ENCODE data around the gene PIBF1.

The PIBF1 gene

GRCh38 chr13:73056565-73056962, 274.6 kb downstream of the PIBF1 start:
- no peak for TF ChIP-seq ZFX (IDR thresholded peaks at IDR 0.05; ENCODE audit: borderline replicate concordance)
- TF ChIP-seq, protein P1, sequence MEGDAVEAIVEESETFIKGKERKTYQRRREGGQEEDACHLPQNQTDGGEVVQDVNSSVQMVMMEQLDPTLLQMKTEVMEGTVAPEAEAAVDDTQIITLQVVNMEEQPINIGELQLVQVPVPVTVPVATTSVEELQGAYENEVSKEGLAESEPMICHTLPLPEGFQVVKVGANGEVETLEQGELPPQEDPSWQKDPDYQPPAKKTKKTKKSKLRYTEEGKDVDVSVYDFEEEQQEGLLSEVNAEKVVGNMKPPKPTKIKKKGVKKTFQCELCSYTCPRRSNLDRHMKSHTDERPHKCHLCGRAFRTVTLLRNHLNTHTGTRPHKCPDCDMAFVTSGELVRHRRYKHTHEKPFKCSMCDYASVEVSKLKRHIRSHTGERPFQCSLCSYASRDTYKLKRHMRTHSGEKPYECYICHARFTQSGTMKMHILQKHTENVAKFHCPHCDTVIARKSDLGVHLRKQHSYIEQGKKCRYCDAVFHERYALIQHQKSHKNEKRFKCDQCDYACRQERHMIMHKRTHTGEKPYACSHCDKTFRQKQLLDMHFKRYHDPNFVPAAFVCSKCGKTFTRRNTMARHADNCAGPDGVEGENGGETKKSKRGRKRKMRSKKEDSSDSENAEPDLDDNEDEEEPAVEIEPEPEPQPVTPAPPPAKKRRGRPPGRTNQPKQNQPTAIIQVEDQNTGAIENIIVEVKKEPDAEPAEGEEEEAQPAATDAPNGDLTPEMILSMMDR (IDR thresholded peaks at IDR 0.05): no peak
- no peak overlapping the region for H3K27ac ChIP-seq

DNA sequence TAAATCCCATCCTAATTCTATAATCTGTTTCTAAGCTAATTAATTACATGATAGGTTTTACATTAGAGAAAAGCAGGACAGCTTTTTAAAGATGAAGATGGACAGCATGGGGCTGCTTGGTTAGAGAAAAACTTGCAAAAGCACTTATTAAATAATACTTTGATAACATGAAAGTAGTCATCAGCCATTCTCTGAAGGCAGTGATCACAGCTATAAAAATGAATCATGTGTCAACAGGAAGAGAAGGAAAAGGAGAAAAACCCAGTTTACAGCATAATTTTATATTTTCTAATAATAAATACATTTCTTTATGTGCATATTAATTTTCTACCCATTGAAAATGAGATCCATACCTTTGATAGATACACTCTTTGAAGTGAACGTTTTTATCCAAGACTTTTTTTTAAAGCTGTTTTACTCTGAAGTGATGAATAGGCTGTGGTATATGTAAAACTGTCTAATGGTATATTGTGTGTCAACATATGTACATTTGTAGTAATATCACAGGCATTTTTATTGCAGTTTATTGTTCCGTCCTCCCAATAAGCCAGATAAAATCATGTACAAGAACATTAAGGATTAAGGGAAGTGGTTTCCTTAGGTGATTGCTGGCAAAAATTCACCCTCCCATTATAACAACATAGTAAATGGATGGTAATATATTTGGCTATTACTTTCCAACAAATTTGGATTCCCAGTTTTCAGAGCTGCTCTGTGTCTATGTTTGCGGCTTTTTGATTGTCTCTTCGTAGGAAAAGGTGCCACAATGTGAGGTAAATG, 275.5 kb downstream of the PIBF1 start:
- TF ChIP-seq, protein P1 (IDR thresholded peaks at IDR 0.05): no peak
- TF ChIP-seq ZFX (IDR thresholded peaks at IDR 0.05; ENCODE audit: borderline replicate concordance): no peak
- H3K27ac ChIP-seq: no peak overlapping the region

GRCh38 chr13:73058064-73058313, 276.1 kb downstream of the PIBF1 start:
- H3K27ac ChIP-seq: peak overlapping the region; percentile 85; the same call in 1 of the 2 replicates
- TF ChIP-seq, protein P1 (IDR thresholded peaks at IDR 0.05): no peak
- no peak for TF ChIP-seq ZFX (IDR thresholded peaks at IDR 0.05; ENCODE audit: borderline replicate concordance)

DNA sequence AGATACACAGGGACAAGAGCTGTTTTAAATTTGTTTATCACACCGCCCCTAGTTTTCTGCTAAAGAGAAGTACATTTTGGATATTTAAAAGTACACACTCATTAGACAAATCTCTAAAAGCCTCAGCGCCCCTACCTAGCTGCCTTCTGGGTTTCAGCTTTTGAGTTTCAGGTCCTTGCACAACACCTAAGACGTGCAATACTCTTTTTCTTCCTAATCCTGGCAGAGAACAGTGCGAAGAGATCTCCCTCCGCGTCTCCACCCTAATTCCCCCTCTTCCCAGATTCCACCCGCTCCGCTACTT, 276.5 kb downstream of the PIBF1 start:
- H3K27ac ChIP-seq: peak overlapping the region; percentile 85
- TF ChIP-seq ZFX (IDR thresholded peaks at IDR 0.05; ENCODE audit: borderline replicate concordance): no peak
- TF ChIP-seq, protein P1 (IDR thresholded peaks at IDR 0.05): no peak

- no peak for TF ChIP-seq ZFX (IDR thresholded peaks at IDR 0.05; ENCODE audit: borderline replicate concordance)
- TF ChIP-seq, protein P1 (IDR thresholded peaks at IDR 0.05): no peak
- peak within 1 kb of the TSS; percentile 85 for H3K27ac ChIP-seq
Observed at GRCh38 chr13:73058736-73059459, 277.0 kb downstream of the PIBF1 start, which contains the start of gene KLF5. TSS of gene KLF5 (plus strand) at chr13:73059005. CDS start at chr13:73059328, 323 bp downstream.

DNA sequence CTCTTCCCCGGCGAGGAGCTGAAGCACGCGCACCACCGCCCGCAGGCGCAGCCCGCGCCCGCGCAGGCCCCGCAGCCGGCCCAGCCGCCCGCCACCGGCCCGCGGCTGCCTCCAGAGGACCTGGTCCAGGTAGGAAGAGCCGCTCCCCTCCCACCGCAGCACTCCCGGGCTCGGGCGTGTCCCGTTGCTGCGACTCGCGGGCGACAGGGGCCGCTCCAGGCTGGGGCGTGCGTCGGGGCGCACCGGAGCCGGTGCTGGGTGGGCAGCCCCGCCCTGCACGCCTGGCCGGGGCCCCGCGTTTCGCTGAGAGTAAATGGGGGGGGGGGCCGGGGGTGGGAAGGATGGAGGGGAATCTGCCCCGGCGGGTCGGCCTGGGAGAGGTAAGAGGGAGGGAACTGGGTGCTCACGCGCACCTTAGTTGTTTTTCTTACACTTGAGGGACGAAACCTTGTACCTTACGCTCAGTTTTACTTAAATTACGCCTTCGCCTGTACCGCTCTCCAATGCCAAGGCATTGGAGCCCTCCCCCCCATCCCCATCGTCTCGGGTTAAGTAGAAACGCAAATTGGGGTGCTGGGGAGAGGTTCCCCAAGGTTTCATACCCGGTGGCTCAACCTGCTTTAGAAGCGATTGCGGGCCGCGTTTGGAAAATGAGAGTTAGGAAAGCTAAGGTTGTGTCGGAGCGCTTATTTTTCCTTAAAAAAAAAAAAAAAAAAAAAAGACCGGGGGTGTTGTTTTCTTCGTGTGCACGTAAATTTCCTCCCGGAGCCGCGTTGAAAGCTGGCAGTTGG, 277.7 kb downstream of the PIBF1 start:
- TF ChIP-seq ZFX (IDR thresholded peaks at IDR 0.05; ENCODE audit: borderline replicate concordance): no peak
- TF ChIP-seq, protein P1 (IDR thresholded peaks at IDR 0.05): peak; percentile 70
- H3K27ac ChIP-seq: peak overlapping the region; percentile 85
